Neuronal stem cell (in vitro differentiated cells): ENCODE measurements around the gene WFDC11.
"Not testable (repeated sequence)": the region's sequence is repeated elsewhere in the genome, so short reads cannot be mapped to it uniquely, and the experiment has no call there.

Experiments
- DNase-seq: peaks from one replicate; pipeline ENCODE4 v3.0.0-alpha.2; 2013; ENCODE audit warnings: low spot score
- H2AFZ ChIP-seq: one replicate; pipeline ENCODE4 v1.6.1; 2013; ENCODE audit warnings: mild to moderate bottlenecking, low read length, inconsistent platforms
- H2AK5ac ChIP-seq: 2 replicates; pipeline ENCODE4 v1.6.1; 2013; ENCODE audit warnings: low read depth, mild to moderate bottlenecking, inconsistent platforms, low read length, moderate library complexity, mixed read lengths
- H2BK120ac ChIP-seq: 2 replicates; pipeline ENCODE4 v1.6.1; 2013; ENCODE audit warnings: low read depth, mild to moderate bottlenecking, inconsistent platforms, low read length, moderate library complexity, mixed read lengths
- H2BK12ac ChIP-seq: one replicate; pipeline ENCODE4 v1.6.1; 2013; ENCODE audit warnings: low read length, inconsistent platforms
- H2BK15ac ChIP-seq: 2 replicates; pipeline ENCODE4 v1.6.1; 2013; ENCODE audit warnings: mild to moderate bottlenecking, low read length, inconsistent platforms, mixed read lengths
- H2BK5ac ChIP-seq: one replicate; pipeline ENCODE4 v1.6.1; 2013; ENCODE audit warnings: inconsistent platforms, mild to moderate bottlenecking, low read length, moderate library complexity
- H3K14ac ChIP-seq: one replicate; pipeline ENCODE4 v1.6.1; 2013; ENCODE audit warnings: low read length, inconsistent platforms
- H3K18ac ChIP-seq: 2 replicates; pipeline ENCODE4 v1.6.1; 2013; ENCODE audit warnings: low read length, inconsistent platforms
- H3K23ac ChIP-seq: 2 replicates; pipeline ENCODE4 v1.6.1; 2013; ENCODE audit warnings: low read depth, mild to moderate bottlenecking, mixed read lengths, low read length, inconsistent platforms; ENCODE audit not compliant: poor library complexity
- H3K27ac ChIP-seq: replicated peaks from 3 replicates; pipeline ENCODE4 v1.5.1; 2013; ENCODE audit warnings: low read length, inconsistent platforms
- H3K27me3 ChIP-seq, 3 experiments: 2 replicates each; pipeline ENCODE4 v1.6.1; 2013; ENCODE audit warnings: low read length in 3 of 3, mild to moderate bottlenecking in 2 of 3, inconsistent platforms in 1 of 3, low read depth in 1 of 3, mixed read lengths in 1 of 3, moderate library complexity in 1 of 3; ENCODE audit not compliant: control insufficient read depth in 3 of 3, insufficient read depth in 3 of 3
- H3K36me3 ChIP-seq, 2 donors: replicated peaks in 1 of 2; 2 replicates each; pipeline ENCODE4 v1.6.1; 2013; ENCODE audit warnings: low read length in 2 of 2; ENCODE audit not compliant: control insufficient read depth in 2 of 2, insufficient read depth in 2 of 2
- H3K4ac ChIP-seq: 2 replicates; pipeline ENCODE4 v1.6.1; 2013; ENCODE audit warnings: inconsistent platforms, mild to moderate bottlenecking, low read length, moderate library complexity
- H3K4me1 ChIP-seq, 2 donors: 1 replicate in 1 of 2; 2 replicates in 1 of 2; pipeline ENCODE4 v1.6.1; 2013; ENCODE audit warnings: low read length in 2 of 2, low read depth in 1 of 2; ENCODE audit not compliant: control insufficient read depth in 2 of 2, insufficient read depth in 1 of 2
- H3K4me2 ChIP-seq: one replicate; pipeline ENCODE4 v1.6.1; 2013; ENCODE audit warnings: mild to moderate bottlenecking, low read length, inconsistent platforms; ENCODE audit not compliant: insufficient read depth, poor library complexity, severe bottlenecking
- H3K4me3 ChIP-seq, 2 donors: 2 replicates each; pipeline ENCODE4 v1.5.1; 2013; ENCODE audit warnings: low read length in 2 of 2, mild to moderate bottlenecking in 2 of 2, inconsistent platforms in 1 of 2, moderate library complexity in 1 of 2
- H3K79me1 ChIP-seq: one replicate; pipeline ENCODE4 v1.6.1; 2013; ENCODE audit warnings: low read depth, mild to moderate bottlenecking, inconsistent platforms, low read length, moderate library complexity
- H3K9ac ChIP-seq: one replicate; pipeline ENCODE4 v1.6.1; 2013; ENCODE audit warnings: mild to moderate bottlenecking, low read depth, low read length, inconsistent platforms; ENCODE audit not compliant: poor library complexity
- H3K9me3 ChIP-seq, 2 donors: replicated peaks in 1 of 2; 2 replicates each; pipeline versions ENCODE3 to v1.6.1; 2013; ENCODE audit warnings: low read length in 2 of 2, mild to moderate bottlenecking in 2 of 2, inconsistent platforms in 1 of 2, low read depth in 1 of 2, mixed read lengths in 1 of 2, moderate library complexity in 1 of 2; ENCODE audit not compliant: control insufficient read depth in 2 of 2, insufficient read depth in 1 of 2
- H4K8ac ChIP-seq: one replicate; pipeline ENCODE4 v1.6.1; 2013; ENCODE audit warnings: low read depth, mild to moderate bottlenecking, inconsistent platforms, low read length, moderate library complexity
- H4K91ac ChIP-seq: one replicate; pipeline ENCODE4 v1.6.1; 2013; ENCODE audit warnings: low read length, low read depth, mild to moderate bottlenecking, inconsistent platforms; ENCODE audit not compliant: poor library complexity
- WGBS, 2 donors: extraction: QIAGEN DNeasy Blood & Tissue Kit; methylation state at CpG; one replicate each; pipeline ENCODE4 v1.1.7; 2013; ENCODE audit warnings: missing lambda C conversion rate in 2 of 2, mixed read lengths in 1 of 2; ENCODE audit not compliant: insufficient read length in 2 of 2, insufficient replicate concordance in 1 of 2; ENCODE audit errors: extremely low coverage in 2 of 2; 5-methylcytosine and 5-hydroxymethylcytosine counted together

Gene WFDC11

GRCh38 chr20:45679650-45680049, 9.6 kb upstream of the WFDC11 start:
- H3K27me3 ChIP-seq: no peaks in the 10 kb centered on the region
- H4K91ac ChIP-seq: no peak overlapping the region
- DNase-seq: no peak
- H3K18ac ChIP-seq: no peak overlapping the region
- no peak overlapping the region for H2BK12ac ChIP-seq
- no peak overlapping the region for H2BK120ac ChIP-seq
- H3K36me3 ChIP-seq: no peaks in the 10 kb centered on the region
- H2BK5ac ChIP-seq: no peak overlapping the region
- H2AK5ac ChIP-seq: no peak overlapping the region
- no peak overlapping the region for H3K14ac ChIP-seq
- no peak overlapping the region for H3K23ac ChIP-seq
- H2BK15ac ChIP-seq: no peak overlapping the region
- H3K4me3 ChIP-seq: no peak overlapping the region
- peaks cover 0 to 2% of the 10 kb centered on the region in 2 donors for H3K9me3 ChIP-seq
- no peak overlapping the region for H3K27ac ChIP-seq
- no peaks in the 10 kb centered on the region for H3K4me1 ChIP-seq
- H3K9ac ChIP-seq: no peak overlapping the region
- no peaks in the 10 kb centered on the region for H3K79me1 ChIP-seq
- H3K4ac ChIP-seq: no peak overlapping the region
- no peak overlapping the region for H3K4me2 ChIP-seq
- H4K8ac ChIP-seq: no peak overlapping the region
- no peak overlapping the region for H2AFZ ChIP-seq

- H2AK5ac ChIP-seq: no peak overlapping the region
Observed at GRCh38 chr20:45672765-45673164, 2.7 kb upstream of the WFDC11 start.

GRCh38 chr20:45657038-45657437, 13.0 kb downstream of the WFDC11 start:
- H2BK5ac ChIP-seq, H3K27me3 ChIP-seq, H3K4me1 ChIP-seq, DNase-seq, H4K91ac ChIP-seq, H3K23ac ChIP-seq, H3K27ac ChIP-seq, H2BK12ac ChIP-seq, H4K8ac ChIP-seq, H3K18ac ChIP-seq, H2AFZ ChIP-seq, H3K4ac ChIP-seq, H3K9ac ChIP-seq, H2AK5ac ChIP-seq, H3K79me1 ChIP-seq, H2BK120ac ChIP-seq, H3K4me3 ChIP-seq, H3K4me2 ChIP-seq, H3K9me3 ChIP-seq, H2BK15ac ChIP-seq, H3K36me3 ChIP-seq, H3K14ac ChIP-seq: not testable (repeated sequence)
- WGBS, 2 donors: no CpG with 5 or more reads among the region's 3 CpGs

More at GRCh38 chr20:45672765-45673164, 2.7 kb upstream of the WFDC11 start:
- H3K4me1 ChIP-seq: no peaks in the 10 kb centered on the region
- H3K9ac ChIP-seq: no peak overlapping the region
- no peaks in the 10 kb centered on the region for H3K36me3 ChIP-seq
- H3K79me1 ChIP-seq: no peaks in the 10 kb centered on the region
- H3K27ac ChIP-seq: no peak overlapping the region
- no peak overlapping the region for H3K23ac ChIP-seq
- H4K8ac ChIP-seq: no peak overlapping the region
- H2AFZ ChIP-seq: no peak overlapping the region
- H2BK15ac ChIP-seq: no peak overlapping the region
- no peak overlapping the region for H3K4ac ChIP-seq
- no peak for DNase-seq
- H3K4me2 ChIP-seq: no peak overlapping the region
- H2BK12ac ChIP-seq: no peak overlapping the region
- no peak overlapping the region for H2BK120ac ChIP-seq
- H2BK5ac ChIP-seq: no peak overlapping the region
- no peak overlapping the region for H4K91ac ChIP-seq
- H3K9me3 ChIP-seq: no peaks in the 10 kb centered on the region
- no peak overlapping the region for H3K14ac ChIP-seq
- no peaks in the 10 kb centered on the region for H3K27me3 ChIP-seq
- H3K18ac ChIP-seq: no peak overlapping the region
- no peak overlapping the region for H3K4me3 ChIP-seq

GRCh38 chr20:45651726-45652125, 18.3 kb downstream of the WFDC11 start:
- not testable (repeated sequence) for H2BK15ac ChIP-seq, H3K9ac ChIP-seq, H3K9me3 ChIP-seq, H2AK5ac ChIP-seq, H2BK5ac ChIP-seq, H3K36me3 ChIP-seq, H3K4me1 ChIP-seq, H3K14ac ChIP-seq, H3K27ac ChIP-seq, H3K4me2 ChIP-seq, H2BK120ac ChIP-seq, H2AFZ ChIP-seq, H3K4me3 ChIP-seq, H4K91ac ChIP-seq, DNase-seq, H3K18ac ChIP-seq, H2BK12ac ChIP-seq, H3K79me1 ChIP-seq, H4K8ac ChIP-seq, H3K4ac ChIP-seq, H3K23ac ChIP-seq, H3K27me3 ChIP-seq
- no CpG with 5 or more reads among the region's 7 CpGs for WGBS, 2 donors
